Spinal cord (tissue), 10 donors: ENCODE measurements around the gene CDC37. TPM values are rescaled to one million over a fixed set of nuclear protein-coding genes. Genes with fewer than 3 reads are reported as not detected.

Experiments
- DNase-seq, 6 donors: peaks; one replicate each; pipeline versions ENCODE4 v3.0.0 to v3.0.0-alpha.2; 2013 to 2015; ENCODE audit warnings: low spot score in 6 of 6, low read depth in 4 of 6
- H3K27ac ChIP-seq: one replicate; pipeline ENCODE4 v1.5.1; 2013; ENCODE audit warnings: low read depth, low read length, control low read depth
- H3K27me3 ChIP-seq: one replicate; pipeline ENCODE4 v1.6.1; 2013; ENCODE audit warnings: low read length; ENCODE audit not compliant: control insufficient read depth, insufficient read depth
- H3K36me3 ChIP-seq: one replicate; pipeline ENCODE4 v1.6.1; 2013; ENCODE audit warnings: low read length; ENCODE audit not compliant: control insufficient read depth, insufficient read depth
- H3K4me1 ChIP-seq: one replicate; pipeline ENCODE4 v1.6.1; 2013; ENCODE audit warnings: low read length; ENCODE audit not compliant: control insufficient read depth, insufficient read depth
- H3K4me3 ChIP-seq: one replicate; pipeline ENCODE4 v1.5.1; 2013; ENCODE audit warnings: low read depth, low read length, control low read depth
- H3K9me3 ChIP-seq: one replicate; pipeline ENCODE4 v1.6.1; 2013; ENCODE audit warnings: low read length; ENCODE audit not compliant: control insufficient read depth, insufficient read depth
- WGBS: methylation state at CpG from one replicate; pipeline ENCODE4 v1.1.5; 2013; ENCODE audit warnings: missing lambda C conversion rate; ENCODE audit not compliant: insufficient coverage; 5-methylcytosine and 5-hydroxymethylcytosine counted together
- long read RNA-seq, 4 donors: transcript quantifications; one replicate each; lab custom pipeline, GENCODE V29; 2026
- polyA plus RNA-seq, 2 donors: library from polyadenylated mRNA; unstranded; fragments of 120-200 nt; gene quantifications; one replicate each; pipeline ENCODE4 v1.2.1, GENCODE V29; 2013; ENCODE audit not compliant: insufficient read length in 2 of 2
- total RNA-seq, 2 donors: library from RNA; depleted of rRNA in 1 of 2; stranded (reverse); fragments of 120-200 nt in 1 of 2; fragments of >200 nt in 1 of 2; gene quantifications; one replicate each; pipeline versions ENCODE4 v1.2.3 to v1.2.4, GENCODE V29; 2013 to 2014
- donor health status: healthy.

Gene CDC37
- total RNA-seq (100 to 1,000 TPM in 1 of 2 donors, 10 to 100 TPM in 1; 47.4 to 164 TPM), polyA plus RNA-seq (100 to 1,000 TPM; 151 to 191 TPM)
- long read RNA-seq, donor 1, transcript CDC37-209 (7 exons, 1,377 nt) = minor isoform, 19 of 110 reads
- long read RNA-seq, donor 1, transcript CDC37-201 (8 exons, 1,608 nt) = major isoform, 55 of 110 reads
- long read RNA-seq, donor 1, partial matches to known transcripts = 35 of 110 reads
- long read RNA-seq, donor 1, other reads (novel, unspliced or antisense) = 0 of 110 reads
- long read RNA-seq, donor 2, transcript CDC37-201 (8 exons, 1,608 nt) = major isoform, 12 of 16 reads
- long read RNA-seq, donor 2, partial matches to known transcripts = 0 of 16 reads
- long read RNA-seq, donor 2, other reads (novel, unspliced or antisense) = 0 of 16 reads
- long read RNA-seq, donor 3, transcript CDC37-201 (8 exons, 1,608 nt) = major isoform, 8 of 17 reads
- long read RNA-seq, donor 3, partial matches to known transcripts = 6 of 17 reads
- long read RNA-seq, donor 3, other reads (novel, unspliced or antisense) = 0 of 17 reads
- long read RNA-seq, donor 4, transcript CDC37-209 (7 exons, 1,377 nt) = minor isoform, 31 of 162 reads
- long read RNA-seq, donor 4, transcript CDC37-201 (8 exons, 1,608 nt) = major isoform, 77 of 162 reads
- long read RNA-seq, donor 4, partial matches to known transcripts = 54 of 162 reads
- long read RNA-seq, donor 4, other reads (novel, unspliced or antisense) = 0 of 162 reads

DNA sequence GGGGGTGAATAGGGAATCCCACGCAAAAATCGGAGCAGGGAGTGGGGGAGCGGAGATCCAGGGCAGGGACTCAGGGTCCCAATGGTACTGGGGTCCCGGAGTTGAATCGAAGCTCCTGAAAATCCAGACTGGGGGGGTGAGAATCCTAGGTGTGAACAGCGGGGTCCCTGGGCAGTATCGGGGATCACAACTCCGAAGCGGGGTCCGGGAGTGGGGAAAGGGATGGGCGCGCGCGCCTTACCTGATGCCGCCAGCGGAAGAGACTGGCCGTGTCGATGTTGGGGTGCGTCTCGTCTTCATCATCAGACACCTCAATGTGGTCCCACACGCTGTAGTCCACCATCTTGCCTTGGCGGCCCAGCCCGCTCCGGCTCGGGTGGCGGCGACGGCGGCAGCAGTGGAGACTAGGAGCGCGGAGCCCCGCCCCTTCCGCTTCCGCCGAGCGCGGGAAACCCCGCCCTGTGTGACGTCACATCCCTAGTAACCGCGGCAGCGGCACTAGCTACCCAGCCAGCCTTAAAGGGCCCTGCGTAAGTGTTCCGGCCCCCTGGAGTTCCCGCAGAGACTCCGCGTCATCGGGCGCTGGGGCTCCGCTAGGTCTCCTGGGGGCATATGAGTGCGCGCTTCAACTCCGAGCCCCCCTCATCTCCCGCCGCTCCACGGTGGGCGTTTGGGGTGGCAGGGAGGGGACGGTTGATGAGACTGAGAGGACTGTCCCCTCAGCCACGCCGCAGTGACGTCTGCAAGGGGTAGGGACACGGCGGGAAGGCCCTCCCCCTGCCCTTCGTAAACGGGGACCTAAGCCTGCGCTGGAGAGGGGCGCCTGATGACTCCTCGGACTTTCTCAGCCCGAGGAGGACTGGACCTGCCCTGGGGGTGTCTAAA is at the start of gene CDC37:
Gene CDC37 (minus strand): TSS at position 406 of the 885 bp plus-strand sequence. CDS start 63 bp downstream, at position 343.
- H3K4me3 ChIP-seq = peak within 1 kb of the TSS; percentile 96
- H3K9me3 ChIP-seq = no peaks in the 10 kb centered on the region
- peak within 1 kb of the TSS; percentile 93 for H3K27ac ChIP-seq
- peak; percentile 92 to 99 (median 94) for DNase-seq
- under 1% methylated on average over 67 of the region's 69 CpGs for WGBS
- H3K27me3 ChIP-seq = peaks cover 10% of the 10 kb centered on the region
- peaks cover 15% of the 10 kb centered on the region for H3K36me3 ChIP-seq
- H3K4me1 ChIP-seq = peaks cover 38% of the 10 kb centered on the region

DNA sequence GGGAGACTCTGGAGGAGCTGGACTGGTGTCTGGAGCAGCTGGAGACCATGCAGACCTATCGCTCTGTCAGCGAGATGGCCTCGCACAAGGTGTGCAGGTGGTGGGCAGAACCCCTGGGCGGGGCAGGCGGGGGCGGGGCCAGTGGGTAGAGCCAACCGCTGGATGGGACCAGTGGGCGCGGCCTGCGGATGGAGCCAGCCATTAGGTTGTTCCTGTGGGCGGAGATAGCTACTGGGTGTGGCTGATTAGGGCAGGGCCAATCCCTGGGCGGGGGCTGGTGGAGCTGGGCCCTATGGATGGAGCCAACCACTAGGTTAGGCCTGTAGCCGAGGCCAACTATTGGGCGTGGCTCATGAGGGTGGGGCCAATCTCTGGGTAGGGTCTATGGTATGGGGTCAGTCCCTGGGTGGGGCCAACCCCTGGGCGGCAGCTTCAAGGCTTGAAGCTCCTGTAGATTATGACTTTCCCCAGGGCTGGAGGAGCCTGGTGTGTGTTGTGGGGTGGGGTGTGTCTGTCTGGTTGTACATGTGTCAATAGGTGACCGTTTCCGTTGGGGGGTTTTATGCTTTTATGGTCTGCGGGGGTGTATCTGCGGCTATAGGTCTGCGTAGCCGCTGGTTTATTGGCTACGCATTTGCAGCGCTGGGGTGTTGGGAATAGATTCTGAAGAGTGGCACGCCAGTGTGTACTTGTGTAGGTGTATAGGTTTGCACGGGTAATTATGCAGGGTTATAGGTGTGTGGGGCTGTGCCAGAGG is 47.7 kb upstream of the CDC37 start:
- Histone ChIP-seq H3K9me3 (no peaks in the 10 kb centered on the region), H3K4me3 (no peak overlapping the region), H3K27ac (no peak overlapping the region), H3K4me1 (peaks cover 22% of the 10 kb centered on the region), H3K36me3 (peaks cover 7% of the 10 kb centered on the region), H3K27me3 (no peaks in the 10 kb centered on the region)
- 54% methylated on average over 22 of the region's 25 CpGs for WGBS
- DNase-seq = no peak

DNA sequence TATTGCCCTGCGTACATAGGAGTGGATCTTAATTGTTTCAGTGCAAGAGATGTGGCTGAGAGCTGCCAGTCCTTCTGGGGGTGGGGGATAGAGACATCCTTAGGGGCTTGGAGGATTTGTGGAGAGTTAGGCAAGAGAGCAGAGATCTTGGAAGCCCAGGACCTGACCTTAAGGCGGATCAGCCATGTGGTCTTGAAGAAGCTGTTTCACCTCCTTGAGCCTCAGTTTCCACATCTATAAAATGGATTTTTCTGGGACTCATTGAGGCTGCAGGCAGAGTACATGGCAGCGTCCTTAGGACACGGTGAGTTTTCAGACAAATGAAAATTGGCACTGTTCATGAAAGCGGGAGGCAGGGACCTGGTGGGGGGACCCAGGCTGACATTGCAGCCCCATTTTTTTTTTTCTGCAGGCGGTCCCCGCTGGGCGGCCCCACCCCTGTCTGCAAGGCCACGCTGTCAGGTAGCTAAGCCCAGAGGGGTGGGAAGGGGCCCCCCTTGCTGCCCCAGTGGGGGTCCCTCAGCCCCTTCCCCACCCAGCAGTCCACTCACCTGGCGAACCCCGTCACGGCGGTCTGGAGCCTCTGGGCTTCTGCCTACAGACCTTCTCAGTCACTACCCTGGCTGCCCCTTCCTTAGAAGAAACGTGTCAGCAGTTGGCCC is 47.0 kb upstream of the CDC37 start:
- Histone ChIP-seq H3K4me1 (peaks cover 22% of the 10 kb centered on the region), H3K9me3 (no peaks in the 10 kb centered on the region), H3K27me3 (no peaks in the 10 kb centered on the region), H3K27ac (no peak overlapping the region), H3K4me3 (no peak overlapping the region), H3K36me3 (peaks cover 7% of the 10 kb centered on the region)
- DNase-seq = no peak
- WGBS = 68% methylated on average over 13 of the region's 14 CpGs

DNA sequence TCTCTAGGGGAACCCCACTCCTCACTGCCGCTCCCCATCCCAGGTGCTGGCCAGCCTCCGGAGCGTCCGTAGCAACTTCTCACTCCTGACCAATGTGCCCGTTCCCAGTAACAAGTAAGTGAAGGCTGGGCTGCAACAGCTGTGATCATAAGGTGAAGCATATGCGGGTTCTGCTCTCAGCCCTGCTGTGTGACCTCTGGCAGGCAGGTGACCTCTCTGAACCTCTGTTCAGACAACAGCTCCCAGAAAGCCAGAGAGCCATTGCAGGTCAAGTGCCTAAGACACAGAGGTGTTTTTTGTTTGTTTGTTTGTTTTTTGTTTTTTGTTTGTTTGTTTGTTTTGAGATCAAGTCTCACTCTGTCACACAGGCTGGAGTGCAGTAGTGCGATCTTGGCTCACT is 45.7 kb upstream of the CDC37 start:
- no peak overlapping the region for H3K4me3 ChIP-seq
- no peak for DNase-seq
- no peaks in the 10 kb centered on the region for H3K9me3 ChIP-seq
- H3K4me1 ChIP-seq = peaks cover 12% of the 10 kb centered on the region
- peaks cover 7% of the 10 kb centered on the region for H3K36me3 ChIP-seq
- 94% methylated on average over 6 of the region's 7 CpGs for WGBS
- no peaks in the 10 kb centered on the region for H3K27me3 ChIP-seq
- H3K27ac ChIP-seq = no peak overlapping the region

DNA sequence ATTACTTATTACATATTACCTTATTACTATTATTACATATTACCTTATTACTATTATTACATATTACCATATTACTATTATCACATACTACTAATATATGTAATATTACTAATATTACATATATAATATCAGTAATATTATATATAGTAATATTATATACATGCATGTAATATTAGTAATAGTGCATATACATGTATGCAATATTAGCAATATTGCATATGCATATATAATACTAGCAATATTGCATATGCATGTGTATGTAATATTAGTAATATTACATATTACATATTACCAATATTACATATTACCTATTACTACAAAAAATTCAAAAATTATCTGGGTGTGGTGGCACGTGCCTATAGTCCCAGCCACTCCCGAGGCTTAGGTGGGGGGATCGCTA is 39.4 kb upstream of the CDC37 start:
- H3K36me3 ChIP-seq = no peaks in the 10 kb centered on the region
- no peak for DNase-seq
- H3K9me3 ChIP-seq = no peaks in the 10 kb centered on the region
- no peak overlapping the region for H3K27ac ChIP-seq
- no peaks in the 10 kb centered on the region for H3K4me1 ChIP-seq
- H3K27me3 ChIP-seq = no peaks in the 10 kb centered on the region
- H3K4me3 ChIP-seq = no peak overlapping the region
- 100% methylated on average over 3 of the region's 3 CpGs for WGBS

DNA sequence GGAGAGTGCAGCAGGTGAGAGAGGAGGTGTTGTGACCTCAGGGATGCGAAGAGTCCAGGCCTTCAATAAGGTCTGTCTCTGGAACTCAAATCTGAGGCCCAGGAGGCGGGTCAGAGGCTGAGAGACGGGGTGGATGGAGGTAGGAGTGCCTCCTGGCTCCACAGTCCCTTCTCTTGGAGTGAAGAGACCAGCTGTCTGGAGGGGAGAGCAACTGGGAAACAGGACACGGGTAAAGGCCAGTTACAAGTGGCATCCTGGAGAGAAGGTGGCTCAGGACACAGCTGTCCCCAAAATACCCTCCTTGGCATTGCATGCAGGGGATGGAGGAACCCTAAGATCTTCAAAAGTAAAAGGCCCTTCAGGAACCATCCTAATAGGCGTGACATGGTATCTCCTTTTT is 36.2 kb upstream of the CDC37 start:
- Histone ChIP-seq H3K4me1 (no peaks in the 10 kb centered on the region), H3K36me3 (no peaks in the 10 kb centered on the region), H3K9me3 (no peaks in the 10 kb centered on the region), H3K4me3 (no peak overlapping the region), H3K27me3 (no peaks in the 10 kb centered on the region), H3K27ac (no peak overlapping the region)
- 72% methylated on average over 4 of the region's 5 CpGs for WGBS
- DNase-seq = no peak

DNA sequence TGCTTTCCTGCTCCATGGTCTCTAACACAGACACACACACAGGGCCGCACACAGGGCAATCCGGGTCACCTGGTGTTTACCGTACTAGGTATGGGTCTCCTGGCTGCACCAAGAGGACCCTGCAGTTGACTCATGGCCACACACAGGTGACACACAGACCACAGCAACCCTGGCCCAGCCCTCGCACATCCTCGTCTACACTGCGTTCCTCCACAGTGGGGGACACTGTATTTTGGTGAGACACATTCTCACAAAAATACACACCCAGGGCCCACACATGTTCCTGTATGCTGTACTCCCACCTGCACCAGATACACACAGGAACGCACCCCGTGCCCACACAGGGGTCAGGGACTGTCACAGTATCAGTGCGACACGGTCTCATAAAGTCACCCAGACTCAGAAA is 29.8 kb upstream of the CDC37 start:
- peaks cover 11% of the 10 kb centered on the region for H3K4me1 ChIP-seq
- no peaks in the 10 kb centered on the region for H3K36me3 ChIP-seq
- no peak overlapping the region for H3K4me3 ChIP-seq
- no peak overlapping the region for H3K27ac ChIP-seq
- H3K27me3 ChIP-seq = peaks cover 50% of the 10 kb centered on the region
- H3K9me3 ChIP-seq = no peaks in the 10 kb centered on the region
- DNase-seq = no peak
- WGBS = 90% methylated on average over 7 of the region's 10 CpGs

DNA sequence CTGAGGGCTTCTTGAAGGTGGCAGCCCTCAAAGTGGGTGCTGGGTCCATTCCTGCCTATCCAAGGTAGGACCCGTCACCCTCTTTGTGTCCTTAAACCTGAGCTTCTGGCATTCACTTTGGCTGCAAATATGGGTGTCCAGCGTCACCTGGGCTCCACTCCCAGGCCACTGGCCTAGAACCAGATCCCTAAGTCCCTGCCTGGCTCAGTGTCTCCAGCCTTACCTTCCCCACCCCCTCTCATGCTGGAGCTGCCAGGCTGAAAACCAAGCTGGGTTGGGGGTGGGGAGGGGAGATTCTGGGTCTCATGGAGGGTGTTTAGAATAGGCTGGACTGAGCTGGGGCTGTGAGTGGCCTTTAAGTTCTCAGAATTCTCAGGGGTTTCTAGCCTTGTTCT is 29.4 kb upstream of the CDC37 start:
- no peak overlapping the region for H3K27ac ChIP-seq
- DNase-seq = no peak
- H3K4me1 ChIP-seq = peaks cover 11% of the 10 kb centered on the region
- 83% methylated on average over 1 of the region's 2 CpGs for WGBS
- H3K9me3 ChIP-seq = no peaks in the 10 kb centered on the region
- H3K27me3 ChIP-seq = peaks cover 54% of the 10 kb centered on the region
- H3K4me3 ChIP-seq = no peak overlapping the region
- no peaks in the 10 kb centered on the region for H3K36me3 ChIP-seq
